Limb (tissue), 2 donors: Measurements from ENCODE around the gene TNF.

ENCODE experiments used
- DNase-seq, 2 donors: peaks; one replicate each; pipeline ENCODE4 v3.0.0-alpha.2; 2016; ENCODE audit errors: extremely low spot score in 2 of 2

The TNF gene

DNA sequence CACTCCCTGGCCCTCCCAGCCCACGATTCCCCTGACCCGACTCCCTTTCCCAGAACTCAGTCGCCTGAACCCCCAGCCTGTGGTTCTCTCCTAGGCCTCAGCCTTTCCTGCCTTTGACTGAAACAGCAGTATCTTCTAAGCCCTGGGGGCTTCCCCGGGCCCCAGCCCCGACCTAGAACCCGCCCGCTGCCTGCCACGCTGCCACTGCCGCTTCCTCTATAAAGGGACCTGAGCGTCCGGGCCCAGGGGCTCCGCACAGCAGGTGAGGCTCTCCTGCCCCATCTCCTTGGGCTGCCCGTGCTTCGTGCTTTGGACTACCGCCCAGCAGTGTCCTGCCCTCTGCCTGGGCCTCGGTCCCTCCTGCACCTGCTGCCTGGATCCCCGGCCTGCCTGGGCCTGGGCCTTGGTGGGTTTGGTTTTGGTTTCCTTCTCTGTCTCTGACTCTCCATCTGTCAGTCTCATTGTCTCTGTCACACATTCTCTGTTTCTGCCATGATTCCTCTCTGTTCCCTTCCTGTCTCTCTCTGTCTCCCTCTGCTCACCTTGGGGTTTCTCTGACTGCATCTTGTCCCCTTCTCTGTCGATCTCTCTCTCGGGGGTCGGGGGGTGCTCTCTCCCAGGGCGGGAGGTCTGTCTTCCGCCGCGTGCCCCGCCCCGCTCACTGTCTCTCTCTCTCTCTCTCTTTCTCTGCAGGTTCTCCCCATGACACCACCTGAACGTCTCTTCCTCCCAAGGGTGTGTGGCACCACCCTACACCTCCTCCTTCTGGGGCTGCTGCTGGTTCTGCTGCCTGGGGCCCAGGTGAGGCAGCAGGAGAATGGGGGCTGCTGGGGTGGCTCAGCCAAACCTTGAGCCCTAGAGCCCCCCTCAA, 3.1 kb upstream of the TNF start, which contains the start of gene LTA:
LTA (plus strand) TSS at position 249 of the 871 bp plus-strand sequence; CDS start at position 703, 454 bp downstream.
- DNase-seq = no peak

DNA sequence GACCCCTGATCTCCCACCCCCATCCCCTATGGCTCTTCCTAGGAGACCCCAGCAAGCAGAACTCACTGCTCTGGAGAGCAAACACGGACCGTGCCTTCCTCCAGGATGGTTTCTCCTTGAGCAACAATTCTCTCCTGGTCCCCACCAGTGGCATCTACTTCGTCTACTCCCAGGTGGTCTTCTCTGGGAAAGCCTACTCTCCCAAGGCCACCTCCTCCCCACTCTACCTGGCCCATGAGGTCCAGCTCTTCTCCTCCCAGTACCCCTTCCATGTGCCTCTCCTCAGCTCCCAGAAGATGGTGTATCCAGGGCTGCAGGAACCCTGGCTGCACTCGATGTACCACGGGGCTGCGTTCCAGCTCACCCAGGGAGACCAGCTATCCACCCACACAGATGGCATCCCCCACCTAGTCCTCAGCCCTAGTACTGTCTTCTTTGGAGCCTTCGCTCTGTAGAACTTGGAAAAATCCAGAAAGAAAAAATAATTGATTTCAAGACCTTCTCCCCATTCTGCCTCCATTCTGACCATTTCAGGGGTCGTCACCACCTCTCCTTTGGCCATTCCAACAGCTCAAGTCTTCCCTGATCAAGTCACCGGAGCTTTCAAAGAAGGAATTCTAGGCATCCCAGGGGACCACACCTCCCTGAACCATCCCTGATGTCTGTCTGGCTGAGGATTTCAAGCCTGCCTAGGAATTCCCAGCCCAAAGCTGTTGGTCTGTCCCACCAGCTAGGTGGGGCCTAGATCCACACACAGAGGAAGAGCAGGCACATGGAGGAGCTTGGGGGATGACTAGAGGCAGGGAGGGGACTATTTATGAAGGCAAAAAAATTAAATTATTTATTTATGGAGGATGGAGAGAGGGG, 1.9 kb upstream of the TNF start:
- no peak for DNase-seq

DNA sequence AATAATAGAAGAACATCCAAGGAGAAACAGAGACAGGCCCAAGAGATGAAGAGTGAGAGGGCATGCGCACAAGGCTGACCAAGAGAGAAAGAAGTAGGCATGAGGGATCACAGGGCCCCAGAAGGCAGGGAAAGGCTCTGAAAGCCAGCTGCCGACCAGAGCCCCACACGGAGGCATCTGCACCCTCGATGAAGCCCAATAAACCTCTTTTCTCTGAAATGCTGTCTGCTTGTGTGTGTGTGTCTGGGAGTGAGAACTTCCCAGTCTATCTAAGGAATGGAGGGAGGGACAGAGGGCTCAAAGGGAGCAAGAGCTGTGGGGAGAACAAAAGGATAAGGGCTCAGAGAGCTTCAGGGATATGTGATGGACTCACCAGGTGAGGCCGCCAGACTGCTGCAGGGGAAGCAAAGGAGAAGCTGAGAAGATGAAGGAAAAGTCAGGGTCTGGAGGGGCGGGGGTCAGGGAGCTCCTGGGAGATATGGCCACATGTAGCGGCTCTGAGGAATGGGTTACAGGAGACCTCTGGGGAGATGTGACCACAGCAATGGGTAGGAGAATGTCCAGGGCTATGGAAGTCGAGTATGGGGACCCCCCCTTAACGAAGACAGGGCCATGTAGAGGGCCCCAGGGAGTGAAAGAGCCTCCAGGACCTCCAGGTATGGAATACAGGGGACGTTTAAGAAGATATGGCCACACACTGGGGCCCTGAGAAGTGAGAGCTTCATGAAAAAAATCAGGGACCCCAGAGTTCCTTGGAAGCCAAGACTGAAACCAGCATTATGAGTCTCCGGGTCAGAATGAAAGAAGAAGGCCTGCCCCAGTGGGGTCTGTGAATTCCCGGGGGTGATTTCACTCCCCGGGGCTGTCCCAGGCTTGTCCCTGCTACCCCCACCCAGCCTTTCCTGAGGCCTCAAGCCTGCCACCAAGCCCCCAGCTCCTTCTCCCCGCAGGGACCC, 981 bp upstream of the TNF start:
- no peak for DNase-seq

DNA sequence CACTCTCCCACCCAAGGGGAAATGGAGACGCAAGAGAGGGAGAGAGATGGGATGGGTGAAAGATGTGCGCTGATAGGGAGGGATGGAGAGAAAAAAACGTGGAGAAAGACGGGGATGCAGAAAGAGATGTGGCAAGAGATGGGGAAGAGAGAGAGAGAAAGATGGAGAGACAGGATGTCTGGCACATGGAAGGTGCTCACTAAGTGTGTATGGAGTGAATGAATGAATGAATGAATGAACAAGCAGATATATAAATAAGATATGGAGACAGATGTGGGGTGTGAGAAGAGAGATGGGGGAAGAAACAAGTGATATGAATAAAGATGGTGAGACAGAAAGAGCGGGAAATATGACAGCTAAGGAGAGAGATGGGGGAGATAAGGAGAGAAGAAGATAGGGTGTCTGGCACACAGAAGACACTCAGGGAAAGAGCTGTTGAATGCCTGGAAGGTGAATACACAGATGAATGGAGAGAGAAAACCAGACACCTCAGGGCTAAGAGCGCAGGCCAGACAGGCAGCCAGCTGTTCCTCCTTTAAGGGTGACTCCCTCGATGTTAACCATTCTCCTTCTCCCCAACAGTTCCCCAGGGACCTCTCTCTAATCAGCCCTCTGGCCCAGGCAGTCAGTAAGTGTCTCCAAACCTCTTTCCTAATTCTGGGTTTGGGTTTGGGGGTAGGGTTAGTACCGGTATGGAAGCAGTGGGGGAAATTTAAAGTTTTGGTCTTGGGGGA, 754 bp downstream of the TNF start:
- no peak for DNase-seq

DNA sequence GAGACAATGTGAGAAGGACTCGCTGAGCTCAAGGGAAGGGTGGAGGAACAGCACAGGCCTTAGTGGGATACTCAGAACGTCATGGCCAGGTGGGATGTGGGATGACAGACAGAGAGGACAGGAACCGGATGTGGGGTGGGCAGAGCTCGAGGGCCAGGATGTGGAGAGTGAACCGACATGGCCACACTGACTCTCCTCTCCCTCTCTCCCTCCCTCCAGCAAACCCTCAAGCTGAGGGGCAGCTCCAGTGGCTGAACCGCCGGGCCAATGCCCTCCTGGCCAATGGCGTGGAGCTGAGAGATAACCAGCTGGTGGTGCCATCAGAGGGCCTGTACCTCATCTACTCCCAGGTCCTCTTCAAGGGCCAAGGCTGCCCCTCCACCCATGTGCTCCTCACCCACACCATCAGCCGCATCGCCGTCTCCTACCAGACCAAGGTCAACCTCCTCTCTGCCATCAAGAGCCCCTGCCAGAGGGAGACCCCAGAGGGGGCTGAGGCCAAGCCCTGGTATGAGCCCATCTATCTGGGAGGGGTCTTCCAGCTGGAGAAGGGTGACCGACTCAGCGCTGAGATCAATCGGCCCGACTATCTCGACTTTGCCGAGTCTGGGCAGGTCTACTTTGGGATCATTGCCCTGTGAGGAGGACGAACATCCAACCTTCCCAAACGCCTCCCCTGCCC, 1.7 kb downstream of the TNF start:
- no peak for DNase-seq

DNA sequence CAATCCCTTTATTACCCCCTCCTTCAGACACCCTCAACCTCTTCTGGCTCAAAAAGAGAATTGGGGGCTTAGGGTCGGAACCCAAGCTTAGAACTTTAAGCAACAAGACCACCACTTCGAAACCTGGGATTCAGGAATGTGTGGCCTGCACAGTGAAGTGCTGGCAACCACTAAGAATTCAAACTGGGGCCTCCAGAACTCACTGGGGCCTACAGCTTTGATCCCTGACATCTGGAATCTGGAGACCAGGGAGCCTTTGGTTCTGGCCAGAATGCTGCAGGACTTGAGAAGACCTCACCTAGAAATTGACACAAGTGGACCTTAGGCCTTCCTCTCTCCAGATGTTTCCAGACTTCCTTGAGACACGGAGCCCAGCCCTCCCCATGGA, 2.2 kb downstream of the TNF start:
- DNase-seq = no peak

DNA sequence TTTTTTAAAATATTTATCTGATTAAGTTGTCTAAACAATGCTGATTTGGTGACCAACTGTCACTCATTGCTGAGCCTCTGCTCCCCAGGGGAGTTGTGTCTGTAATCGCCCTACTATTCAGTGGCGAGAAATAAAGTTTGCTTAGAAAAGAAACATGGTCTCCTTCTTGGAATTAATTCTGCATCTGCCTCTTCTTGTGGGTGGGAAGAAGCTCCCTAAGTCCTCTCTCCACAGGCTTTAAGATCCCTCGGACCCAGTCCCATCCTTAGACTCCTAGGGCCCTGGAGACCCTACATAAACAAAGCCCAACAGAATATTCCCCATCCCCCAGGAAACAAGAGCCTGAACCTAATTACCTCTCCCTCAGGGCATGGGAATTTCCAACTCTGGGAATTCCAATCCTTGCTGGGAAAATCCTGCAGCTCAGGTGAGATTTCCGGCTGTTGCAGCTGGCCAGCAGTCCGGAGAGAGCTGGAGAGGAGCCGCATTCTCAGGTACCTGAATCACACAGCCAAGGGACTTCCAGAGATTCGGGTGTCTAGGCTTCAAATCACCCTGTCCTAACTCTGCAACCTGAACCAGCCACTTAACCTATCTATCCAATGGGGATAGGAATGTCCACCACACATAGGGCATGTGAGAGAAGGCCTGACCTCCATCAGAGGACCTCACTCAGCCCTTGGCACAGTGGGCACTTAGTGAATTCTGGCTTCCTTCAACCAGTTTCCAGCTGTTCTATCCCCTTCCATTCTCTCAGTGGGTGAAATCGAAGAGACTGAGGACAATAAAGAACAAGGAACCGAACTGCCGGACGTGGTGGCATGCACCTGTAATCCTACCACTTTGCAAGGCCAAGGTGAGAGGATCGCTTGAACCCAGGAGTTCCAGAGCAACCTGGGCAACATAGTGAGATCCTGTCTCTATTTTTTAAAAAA, 3.1 kb downstream of the TNF start:
- DNase-seq = no peak

DNA sequence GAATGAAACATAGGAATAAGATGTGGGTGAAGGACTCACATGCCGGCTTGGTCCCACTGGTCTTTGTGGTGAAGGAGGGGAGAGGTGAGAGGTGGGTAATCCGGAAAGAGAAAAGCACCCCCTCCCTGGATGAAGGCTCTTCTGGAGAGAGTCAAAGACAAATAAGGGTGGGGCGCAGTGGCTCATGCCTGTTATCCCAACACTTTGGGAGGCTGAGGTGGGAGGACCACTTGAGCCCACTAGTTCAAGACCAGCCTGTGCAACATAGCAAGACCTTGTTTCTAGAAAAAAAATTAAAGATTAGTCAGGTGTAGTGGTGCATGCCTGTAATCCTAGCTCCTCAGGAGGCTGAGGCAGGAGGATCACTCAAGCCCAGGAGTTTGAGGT, 3.7 kb downstream of the TNF start:
- DNase-seq = no peak

DNA sequence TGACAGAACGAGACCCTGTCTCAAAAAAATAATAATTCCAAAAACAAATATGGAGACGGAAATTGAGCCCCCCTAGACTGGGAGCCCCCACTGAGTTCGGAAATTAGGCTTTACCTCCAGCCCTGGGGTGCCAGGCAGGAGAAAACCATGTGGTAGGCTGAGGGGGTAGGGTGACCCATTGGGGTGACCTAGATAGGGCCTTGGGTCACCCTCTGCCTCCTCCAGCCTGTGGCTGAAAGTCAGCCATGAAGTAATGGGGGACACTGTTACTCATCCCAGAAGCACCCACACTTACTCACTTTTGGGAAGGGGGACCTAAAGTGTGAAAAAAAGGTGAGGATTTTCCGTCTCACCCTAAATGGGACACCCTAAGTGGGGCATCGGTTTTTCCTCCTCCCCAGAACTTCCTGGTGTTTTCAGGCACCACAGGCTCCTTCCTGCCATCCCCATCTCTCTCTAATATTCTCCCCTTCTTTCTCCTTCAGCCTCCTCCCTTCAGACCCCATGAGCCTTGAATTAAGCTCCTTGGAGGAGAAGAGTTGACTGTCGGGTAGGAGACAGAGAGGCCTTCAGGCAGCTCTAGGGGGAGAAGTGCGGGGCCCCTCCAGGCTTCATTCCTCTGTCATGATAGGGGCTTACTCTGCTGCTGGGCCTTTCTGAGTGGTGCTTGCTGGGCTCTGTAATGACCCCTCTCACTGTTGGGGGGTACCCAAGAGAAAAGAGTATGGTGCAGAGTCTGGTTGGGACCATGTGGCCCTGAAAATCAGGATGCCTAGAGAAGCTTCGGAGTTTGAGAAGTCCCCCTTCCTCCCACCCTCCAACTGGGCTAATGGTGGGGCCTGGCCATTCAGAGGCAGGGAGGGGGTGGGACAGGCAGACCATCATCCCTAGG, 4.4 kb downstream of the TNF start:
- DNase-seq = no peak

DNA sequence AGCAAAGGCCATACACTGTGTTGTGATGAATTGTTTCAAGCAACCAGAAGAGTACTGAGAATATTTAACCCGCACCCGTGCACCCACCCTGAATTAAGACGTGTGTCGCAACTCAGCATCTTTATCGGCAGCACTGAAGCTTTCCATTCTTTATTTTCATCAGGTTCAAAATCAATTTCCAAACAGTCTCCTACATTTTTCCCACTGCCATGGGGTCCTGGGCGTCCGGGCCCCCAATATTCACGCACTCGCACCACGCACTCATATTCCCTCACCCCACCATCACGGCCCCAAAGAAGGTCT, 5.0 kb downstream of the TNF start:
- no peak for DNase-seq

DNA sequence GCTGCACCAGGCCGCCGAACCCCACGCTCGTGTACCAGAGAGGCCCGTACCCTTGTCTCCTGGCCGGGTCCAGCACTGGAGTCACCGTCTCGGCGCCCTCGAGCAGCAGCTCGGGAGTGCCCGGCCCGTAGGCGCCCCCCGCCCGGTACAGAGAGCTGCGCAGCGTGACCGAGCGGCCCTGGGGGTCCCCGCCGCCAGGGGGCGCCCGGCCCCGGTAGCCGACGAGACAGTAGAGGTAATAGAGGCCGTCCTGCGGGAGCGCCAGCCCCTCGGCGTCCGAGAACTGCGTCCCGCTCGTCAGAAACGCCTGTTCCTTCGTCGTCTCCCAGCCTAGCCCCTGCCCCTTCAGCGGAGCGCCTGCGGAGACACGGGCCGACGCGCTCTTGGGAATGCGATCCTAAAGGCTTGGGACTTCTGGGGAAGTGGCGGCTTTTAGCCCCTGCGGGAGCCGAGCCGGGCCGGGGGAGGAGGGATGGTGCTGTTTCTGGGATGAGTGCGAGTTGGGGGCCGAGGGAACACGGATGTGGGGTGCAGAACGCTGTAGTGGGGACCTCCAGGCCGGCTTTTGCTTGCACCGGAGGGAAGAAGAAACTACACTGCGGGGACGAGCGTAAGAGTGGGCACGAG, 5.6 kb downstream of the TNF start:
- peak; percentile 85 to 93 for DNase-seq

DNA sequence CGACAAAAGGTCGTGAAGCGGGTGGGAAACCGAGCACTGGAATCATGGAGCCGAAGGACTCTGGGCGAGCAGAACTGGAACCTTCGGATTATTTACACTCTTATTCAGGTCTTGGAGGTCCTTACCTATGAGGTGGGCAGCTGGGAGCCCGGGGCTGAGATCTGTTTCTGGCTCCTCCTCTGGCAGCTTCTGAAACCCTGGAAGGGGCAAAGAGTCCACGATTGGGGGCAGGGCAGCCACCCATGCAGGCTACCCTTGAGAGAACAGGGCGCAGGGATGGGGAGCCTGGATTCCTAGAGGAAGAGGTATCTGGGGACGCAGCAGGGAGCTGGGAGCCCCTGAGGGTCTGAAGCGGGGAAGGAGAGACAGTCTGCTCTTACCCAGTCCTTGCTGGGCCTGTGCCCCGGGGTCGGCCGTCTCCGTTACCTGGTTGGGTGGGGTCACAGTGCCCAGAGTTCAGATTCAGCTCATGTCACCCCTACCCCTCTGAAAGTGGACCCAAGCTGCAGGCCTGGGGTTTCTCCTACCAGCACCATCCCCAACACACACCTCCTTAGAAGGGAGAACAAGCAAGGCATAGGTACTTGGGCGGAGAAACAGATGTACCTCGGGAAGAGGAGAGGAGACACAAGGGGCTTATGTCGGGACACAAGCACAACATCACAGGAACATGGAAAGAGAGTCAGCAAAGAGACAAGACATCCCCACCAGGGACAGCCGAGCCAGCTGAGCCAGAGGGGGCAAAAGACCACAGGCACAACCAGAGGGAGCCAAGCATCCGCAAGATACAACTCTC, 6.3 kb downstream of the TNF start:
- DNase-seq = peak in 1 of 2 donors; percentile 45

DNA sequence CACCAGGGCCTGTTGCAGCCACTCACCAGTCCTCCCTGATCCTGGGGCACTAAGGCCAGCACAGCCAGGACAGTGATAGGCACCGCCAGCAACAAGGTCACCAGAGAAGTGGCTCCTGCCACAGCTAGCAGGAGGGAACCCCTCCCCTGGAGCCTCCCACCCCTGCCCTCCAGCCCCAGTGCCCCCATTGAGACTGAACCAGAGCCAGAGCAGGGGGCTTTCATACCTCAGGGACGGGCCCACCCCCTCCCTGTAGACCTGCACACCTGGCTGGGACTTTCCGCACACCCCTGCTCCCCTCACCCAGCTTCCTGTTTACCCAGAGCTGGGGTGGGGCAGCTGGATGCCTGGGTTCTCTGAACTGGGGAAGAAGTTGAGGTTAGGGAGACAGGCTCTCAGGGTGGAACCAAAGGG, 6.9 kb downstream of the TNF start, which contains the start of gene LTB:
LTB (minus strand) TSS at position 195 of the 414 bp plus-strand sequence; CDS start at position 188, 7 bp downstream.
- no peak for DNase-seq

DNA sequence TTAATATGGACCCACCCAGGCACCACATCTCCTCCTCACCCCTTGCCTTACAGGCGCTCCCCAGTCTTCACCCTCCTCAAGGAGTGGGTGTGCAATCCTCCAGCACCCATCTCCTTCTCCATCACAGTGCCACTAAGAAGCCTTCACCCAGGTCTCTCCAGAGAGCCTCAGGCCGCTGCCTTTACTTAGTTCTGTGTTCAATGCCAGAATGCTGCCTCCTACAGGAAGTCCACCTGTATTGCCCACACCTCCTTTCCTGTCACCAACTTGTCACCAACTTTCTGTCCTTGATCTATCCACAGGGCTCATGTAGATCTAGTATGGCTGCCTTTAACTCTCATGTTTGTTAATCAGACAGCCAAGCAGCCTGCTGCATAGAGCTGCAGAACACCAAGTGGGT, 10.1 kb downstream of the TNF start:
- no peak for DNase-seq

DNA sequence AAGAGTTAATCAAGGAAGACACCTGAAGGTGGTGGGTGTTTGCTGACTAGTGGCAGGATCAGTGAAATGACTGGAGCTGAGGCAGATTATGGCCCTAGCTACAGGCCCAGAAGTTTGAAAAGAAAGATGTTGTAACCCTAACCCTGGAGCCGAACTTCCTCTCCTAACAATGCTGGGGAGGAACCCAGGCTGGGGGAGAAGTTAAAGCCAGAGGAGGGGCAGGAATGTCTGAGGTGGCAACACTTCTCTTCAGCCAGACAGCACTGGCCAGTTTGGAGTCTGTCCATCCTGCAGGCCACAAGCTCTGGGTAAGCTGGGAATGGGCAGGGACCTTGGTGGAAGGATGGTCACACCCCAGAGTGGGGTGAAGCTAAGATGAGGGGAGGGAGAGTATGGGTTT, 10.6 kb downstream of the TNF start, which contains the start of gene LST1:
LST1 (plus strand) TSS at position 270 of the 400 bp plus-strand sequence. CDS start 1,023 bp downstream, outside the sequence.
- DNase-seq = no peak

DNA sequence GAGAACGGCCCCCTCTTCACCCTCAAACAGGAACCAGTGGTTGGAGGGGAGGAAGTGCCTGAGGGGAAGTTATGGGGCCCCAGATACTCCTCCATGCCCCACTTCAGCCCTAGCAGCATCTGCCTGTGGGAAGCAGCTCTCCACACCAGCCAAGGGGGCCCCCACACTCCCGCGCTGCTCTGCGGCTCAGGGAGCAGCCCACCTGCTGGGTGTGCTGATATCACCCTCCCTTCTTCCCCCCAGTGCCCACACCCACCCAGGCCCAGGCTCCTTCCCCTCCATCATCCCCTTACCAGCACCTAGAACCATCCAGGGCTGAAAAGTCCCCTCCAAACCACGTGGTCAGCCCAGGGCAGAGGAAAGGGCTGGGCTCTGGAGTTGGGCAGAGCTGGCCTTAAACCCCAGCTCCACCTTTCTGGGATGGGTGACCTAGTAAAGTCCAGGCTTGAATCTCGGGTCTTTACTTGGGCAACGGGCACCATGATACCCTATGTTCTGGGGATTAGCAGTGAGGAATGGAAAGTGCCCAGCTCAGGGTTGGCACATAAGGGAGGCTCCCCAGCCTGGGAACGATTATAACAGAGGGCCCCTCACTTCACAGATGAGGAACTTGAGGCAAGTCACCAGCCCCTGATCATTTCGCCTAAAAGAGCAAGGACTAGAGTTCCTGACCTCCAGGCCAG, 11.4 kb downstream of the TNF start:
- no peak for DNase-seq
